ENCODE data around the gene GRIK1.

- TF ChIP-seq CTCF (conservative IDR thresholded peaks at IDR 0.05; ENCODE audit: low read length), result no peak
- no peak for TF ChIP-seq EZH2phosphoT487 (IDR thresholded peaks at IDR 0.05; ENCODE audit: borderline replicate concordance)
Observed at GRCh38 chr21:29669416-29669815, 270.4 kb downstream of the GRIK1 start.

All from Loucy (cell line).